ENCODE data around the gene SCP2.
A peak's percentile ranks its signal among the peaks of the same experiment; 100 is the strongest.
"Not testable (repeated sequence)": the region's sequence is repeated elsewhere in the genome, so short reads cannot be mapped to it uniquely, and the experiment has no call there.

SCP2 gene

DNA sequence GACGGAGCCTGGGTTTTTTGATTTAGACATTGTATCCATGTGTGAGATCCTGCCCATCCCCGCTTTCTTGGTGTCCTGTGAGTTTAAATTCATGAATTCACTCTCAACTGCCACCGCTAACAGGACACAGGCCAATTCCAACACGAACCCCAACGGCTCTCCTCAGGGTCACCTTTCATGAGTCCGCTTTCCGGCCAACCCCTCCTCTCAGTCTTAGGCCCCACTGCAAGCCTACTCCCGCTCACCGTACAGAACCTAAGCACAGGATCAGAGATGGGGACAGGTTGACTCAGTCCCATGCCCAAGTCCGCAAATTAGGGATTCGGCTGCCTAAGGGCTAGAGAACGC is 238 bp upstream of the SCP2 start:
- Histone ChIP-seq H3K4me3 (ENCODE audit: low read depth in 1 of 5, low read length in 5 of 5) (peak overlapping the region; percentile 75 to 91 (median 88)), H3K27me3 (ENCODE audit: control insufficient read depth in 5 of 5, insufficient read depth in 4 of 5, low read length in 5 of 5) (no peaks in the 10 kb centered on the region), H3K27ac (ENCODE audit: low read depth, low read length) (peak overlapping the region; percentile 70), H3K4me1 (ENCODE audit: control insufficient read depth in 5 of 5, insufficient read depth in 5 of 5, low read length in 5 of 5) (peaks cover 4 to 39% (median 30%) of the 10 kb centered on the region in 5 donors), H3K36me3 (ENCODE audit: control insufficient read depth in 5 of 5, insufficient read depth in 5 of 5, low read length in 5 of 5) (no peaks in the 10 kb centered on the region), H3K9me3 (ENCODE audit: control insufficient read depth in 5 of 5, low read length in 5 of 5) (no peaks in the 10 kb centered on the region), H3K9ac (ENCODE audit: low read length in 5 of 5) (peak overlapping the region in 4 of 5 donors; percentile 30 to 86 (median 66))

DNA sequence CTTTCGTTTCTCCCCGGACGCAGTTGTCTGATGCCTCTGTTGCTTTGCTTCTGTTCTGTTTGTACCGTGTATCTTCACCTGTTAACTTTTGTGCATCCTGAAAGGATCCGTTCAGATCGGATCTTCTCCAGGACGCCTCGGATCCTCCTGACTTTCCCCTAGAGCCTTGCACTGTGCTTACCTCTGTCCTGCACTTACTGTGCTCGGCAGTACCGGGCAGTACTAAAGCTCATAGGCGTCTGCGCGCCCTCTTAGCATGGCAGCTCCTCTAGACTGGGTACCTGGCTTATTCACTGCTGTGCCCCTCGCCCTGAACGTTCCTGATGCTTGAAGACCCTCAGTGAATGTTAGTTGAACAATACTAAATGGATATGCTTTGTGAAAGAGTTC is 934 bp downstream of the SCP2 start:
- H3K27me3 ChIP-seq (ENCODE audit: control insufficient read depth in 5 of 5, insufficient read depth in 4 of 5, low read length in 5 of 5): no peaks in the 10 kb centered on the region
- H3K4me1 ChIP-seq (ENCODE audit: control insufficient read depth in 5 of 5, insufficient read depth in 5 of 5, low read length in 5 of 5): peaks cover 4 to 37% (median 30%) of the 10 kb centered on the region in 5 donors
- H3K36me3 ChIP-seq (ENCODE audit: control insufficient read depth in 5 of 5, insufficient read depth in 5 of 5, low read length in 5 of 5): no peaks in the 10 kb centered on the region
- H3K9ac ChIP-seq (ENCODE audit: low read length in 5 of 5): peak overlapping the region; percentile 83 to 98 (median 90)
- H3K4me3 ChIP-seq (ENCODE audit: low read depth in 1 of 5, low read length in 5 of 5): peak overlapping the region; percentile 75 to 91 (median 88)
- no peaks in the 10 kb centered on the region for H3K9me3 ChIP-seq (ENCODE audit: control insufficient read depth in 5 of 5, low read length in 5 of 5)
- peak overlapping the region; percentile 70 for H3K27ac ChIP-seq (ENCODE audit: low read depth, low read length)

DNA sequence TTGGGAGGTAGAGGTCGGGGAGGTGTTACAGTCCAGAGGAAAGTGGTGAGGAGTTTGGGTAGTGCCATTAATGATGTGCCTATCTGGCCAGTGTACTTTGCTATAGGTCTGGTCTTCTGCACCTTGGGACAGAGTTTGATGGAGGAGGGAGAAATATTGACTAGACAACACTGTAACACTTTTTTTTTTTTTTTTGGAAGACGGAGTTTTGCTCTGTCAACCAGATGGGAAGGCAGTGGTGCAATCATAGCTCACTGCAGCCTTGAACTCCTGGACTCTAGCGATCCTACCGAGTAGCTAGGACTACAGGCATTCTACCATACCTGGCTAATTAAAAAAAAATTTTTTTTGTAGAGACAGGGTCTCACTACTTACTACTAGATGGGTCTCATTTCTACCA is 1.9 kb downstream of the SCP2 start:
- Histone ChIP-seq H3K36me3 (ENCODE audit: control insufficient read depth in 5 of 5, insufficient read depth in 5 of 5, low read length in 5 of 5) (no peaks in the 10 kb centered on the region), H3K9ac (ENCODE audit: low read length in 5 of 5) (no peak overlapping the region), H3K9me3 (ENCODE audit: control insufficient read depth in 5 of 5, low read length in 5 of 5) (no peaks in the 10 kb centered on the region), H3K4me1 (ENCODE audit: control insufficient read depth in 5 of 5, insufficient read depth in 5 of 5, low read length in 5 of 5) (peaks cover 4 to 37% (median 30%) of the 10 kb centered on the region in 5 donors), H3K27ac (ENCODE audit: low read depth, low read length) (no peak overlapping the region), H3K27me3 (ENCODE audit: control insufficient read depth in 5 of 5, insufficient read depth in 4 of 5, low read length in 5 of 5) (no peaks in the 10 kb centered on the region), H3K4me3 (ENCODE audit: low read depth in 1 of 5, low read length in 5 of 5) (no peak overlapping the region)

DNA sequence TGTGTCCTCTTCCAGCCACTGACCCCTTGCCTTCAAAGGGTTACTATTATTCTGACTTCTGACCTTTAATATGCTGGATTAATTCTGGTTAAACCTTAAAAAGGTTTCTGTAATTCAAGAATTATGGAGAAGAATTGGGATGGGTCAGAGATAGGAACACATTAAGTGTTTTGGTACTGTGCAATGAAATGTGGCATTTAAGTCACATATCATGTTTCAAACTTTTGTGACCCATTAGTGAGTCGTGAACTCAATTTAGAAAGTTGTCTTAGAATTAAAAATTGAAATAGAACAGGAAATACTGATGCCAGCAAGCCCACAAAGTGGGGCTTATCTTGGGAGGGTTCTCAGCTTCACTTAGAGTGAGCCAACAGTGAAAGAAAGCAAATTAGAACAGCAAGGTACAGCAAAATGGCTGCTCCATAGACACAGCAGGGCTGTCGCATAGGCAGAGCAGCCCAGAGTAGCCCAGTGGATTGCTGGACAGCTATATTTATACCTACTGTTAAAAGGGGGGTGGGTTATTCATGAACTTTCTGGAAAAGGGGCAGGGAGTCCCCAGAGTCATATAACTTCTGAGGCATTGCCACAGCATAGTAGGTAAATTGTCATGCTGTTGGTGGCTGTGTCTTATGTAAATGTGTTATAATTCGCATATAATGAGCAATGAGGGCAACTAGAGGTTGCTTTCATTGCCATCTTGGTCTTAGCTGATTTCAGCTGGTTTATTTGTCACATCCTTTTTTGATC is 10.5 kb downstream of the SCP2 start:
- Histone ChIP-seq H3K27me3 (ENCODE audit: control insufficient read depth in 5 of 5, insufficient read depth in 4 of 5, low read length in 5 of 5) (no peaks in the 10 kb centered on the region), H3K36me3 (ENCODE audit: control insufficient read depth in 5 of 5, insufficient read depth in 5 of 5, low read length in 5 of 5) (peaks cover 0 to 6% (median 0%) of the 10 kb centered on the region in 5 donors), H3K4me1 (ENCODE audit: control insufficient read depth in 5 of 5, insufficient read depth in 5 of 5, low read length in 5 of 5) (peaks cover 0 to 4% (median 0%) of the 10 kb centered on the region in 5 donors), H3K27ac (ENCODE audit: low read depth, low read length) (no peak overlapping the region), H3K9ac (ENCODE audit: low read length in 5 of 5) (no peak overlapping the region), H3K4me3 (ENCODE audit: low read depth in 1 of 5, low read length in 5 of 5) (no peak overlapping the region), H3K9me3 (ENCODE audit: control insufficient read depth in 5 of 5, low read length in 5 of 5) (no peaks in the 10 kb centered on the region)

DNA sequence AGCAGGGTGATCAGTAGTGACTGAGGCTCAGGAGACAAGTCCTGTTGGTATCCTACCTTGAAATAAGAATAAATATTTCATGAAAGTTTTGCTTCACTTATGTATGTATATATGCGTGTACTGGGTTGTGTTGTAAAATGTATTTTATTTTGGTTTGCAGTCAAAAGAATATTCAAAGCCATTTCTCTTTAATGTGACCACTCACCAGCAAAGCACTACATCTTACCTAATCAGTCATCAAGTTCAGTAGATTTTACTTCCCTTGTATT is 11.0 kb downstream of the SCP2 start:
- H3K9me3 ChIP-seq (ENCODE audit: control insufficient read depth in 5 of 5, low read length in 5 of 5): no peaks in the 10 kb centered on the region
- peaks cover 0 to 4% (median 0%) of the 10 kb centered on the region in 5 donors for H3K4me1 ChIP-seq (ENCODE audit: control insufficient read depth in 5 of 5, insufficient read depth in 5 of 5, low read length in 5 of 5)
- H3K4me3 ChIP-seq (ENCODE audit: low read depth in 1 of 5, low read length in 5 of 5): no peak overlapping the region
- no peak overlapping the region for H3K27ac ChIP-seq (ENCODE audit: low read depth, low read length)
- H3K27me3 ChIP-seq (ENCODE audit: control insufficient read depth in 5 of 5, insufficient read depth in 4 of 5, low read length in 5 of 5): no peaks in the 10 kb centered on the region
- no peak overlapping the region for H3K9ac ChIP-seq (ENCODE audit: low read length in 5 of 5)
- H3K36me3 ChIP-seq (ENCODE audit: control insufficient read depth in 5 of 5, insufficient read depth in 5 of 5, low read length in 5 of 5): peaks cover 0 to 6% (median 3%) of the 10 kb centered on the region in 5 donors

DNA sequence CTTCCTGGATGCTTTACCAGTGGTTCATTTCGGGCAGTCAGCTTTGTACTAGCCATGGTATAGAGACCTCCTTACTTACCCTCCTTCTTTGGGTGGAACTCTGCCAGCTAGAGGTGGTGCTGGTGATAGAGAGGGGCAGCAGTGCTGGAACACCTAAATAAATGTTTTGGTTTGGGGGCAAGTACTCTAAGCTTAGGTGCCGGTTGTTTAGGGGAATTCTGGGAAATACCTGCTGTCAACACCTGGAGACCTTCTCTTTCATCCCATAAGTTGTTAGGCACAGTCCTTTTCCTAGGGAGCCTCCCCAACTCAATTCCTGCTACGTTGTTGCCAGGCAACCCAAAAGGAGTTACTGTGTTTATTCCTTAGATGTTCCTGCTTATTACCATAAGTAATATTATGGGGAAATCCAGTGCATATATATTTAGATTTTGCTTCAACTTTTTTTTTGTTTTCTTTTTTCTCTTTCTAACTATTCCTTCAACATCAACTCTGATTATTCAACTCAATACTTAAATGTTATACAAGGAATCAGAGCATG is 16.9 kb downstream of the SCP2 start:
- peaks cover 0 to 4% (median 2%) of the 10 kb centered on the region in 5 donors for H3K4me1 ChIP-seq (ENCODE audit: control insufficient read depth in 5 of 5, insufficient read depth in 5 of 5, low read length in 5 of 5)
- H3K27ac ChIP-seq (ENCODE audit: low read depth, low read length): no peak overlapping the region
- no peak overlapping the region for H3K4me3 ChIP-seq (ENCODE audit: low read depth in 1 of 5, low read length in 5 of 5)
- no peak overlapping the region for H3K9ac ChIP-seq (ENCODE audit: low read length in 5 of 5)
- no peaks in the 10 kb centered on the region for H3K9me3 ChIP-seq (ENCODE audit: control insufficient read depth in 5 of 5, low read length in 5 of 5)
- H3K27me3 ChIP-seq (ENCODE audit: control insufficient read depth in 5 of 5, insufficient read depth in 4 of 5, low read length in 5 of 5): no peaks in the 10 kb centered on the region
- H3K36me3 ChIP-seq (ENCODE audit: control insufficient read depth in 5 of 5, insufficient read depth in 5 of 5, low read length in 5 of 5): peaks cover 3 to 11% (median 7%) of the 10 kb centered on the region in 5 donors

DNA sequence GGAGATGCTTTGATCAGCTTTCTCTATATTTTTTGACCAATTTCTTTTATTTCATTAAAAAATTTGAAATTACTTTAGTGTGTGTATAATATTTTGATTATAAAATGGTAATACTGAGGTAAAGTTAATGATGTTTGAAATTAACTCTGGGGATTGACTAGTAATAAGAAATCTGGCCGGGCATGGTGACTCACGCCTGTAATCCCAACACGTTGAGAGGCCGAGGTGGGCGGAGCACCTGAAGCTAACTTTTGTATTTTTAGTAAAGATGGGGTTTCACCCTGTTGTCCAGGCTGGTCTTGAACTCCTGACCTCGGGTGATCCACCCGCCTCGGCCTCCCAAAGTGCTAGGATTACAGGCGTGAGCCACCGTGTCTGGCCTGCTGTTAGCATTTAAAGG is 17.5 kb downstream of the SCP2 start:
- Histone ChIP-seq H3K27me3 (ENCODE audit: control insufficient read depth in 5 of 5, insufficient read depth in 4 of 5, low read length in 5 of 5) (no peaks in the 10 kb centered on the region), H3K9me3 (ENCODE audit: control insufficient read depth in 5 of 5, low read length in 5 of 5) (no peaks in the 10 kb centered on the region), H3K4me1 (ENCODE audit: control insufficient read depth in 5 of 5, insufficient read depth in 5 of 5, low read length in 5 of 5) (peaks cover 0 to 4% (median 2%) of the 10 kb centered on the region in 5 donors), H3K36me3 (ENCODE audit: control insufficient read depth in 5 of 5, insufficient read depth in 5 of 5, low read length in 5 of 5) (peaks cover 3 to 12% (median 7%) of the 10 kb centered on the region in 5 donors), H3K27ac (ENCODE audit: low read depth, low read length) (no peak overlapping the region), H3K4me3 (ENCODE audit: low read depth in 1 of 5, low read length in 5 of 5) (no peak overlapping the region), H3K9ac (ENCODE audit: low read length in 5 of 5) (no peak overlapping the region)

DNA sequence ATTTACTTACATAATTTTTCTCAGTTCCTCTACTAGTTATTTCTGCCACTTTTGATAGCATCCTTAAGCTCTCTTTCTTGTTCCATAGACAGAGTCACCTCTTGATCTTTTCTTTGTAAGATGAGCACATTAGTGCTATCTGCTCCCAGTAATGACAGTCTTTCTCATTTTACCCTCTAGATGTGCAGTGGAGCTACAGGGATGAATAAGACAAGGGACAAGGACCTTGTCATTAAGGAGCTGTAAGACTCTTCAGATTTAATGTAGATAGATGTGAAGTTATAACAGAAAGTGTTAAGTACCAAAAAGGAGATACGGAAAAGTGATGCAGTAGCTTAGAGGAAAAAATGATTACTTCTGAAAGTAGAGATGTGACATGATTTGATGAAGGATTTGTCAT is 20.4 kb downstream of the SCP2 start:
- Histone ChIP-seq H3K9ac (ENCODE audit: low read length in 5 of 5) (no peak overlapping the region), H3K9me3 (ENCODE audit: control insufficient read depth in 5 of 5, low read length in 5 of 5) (no peaks in the 10 kb centered on the region), H3K27me3 (ENCODE audit: control insufficient read depth in 5 of 5, insufficient read depth in 4 of 5, low read length in 5 of 5) (no peaks in the 10 kb centered on the region), H3K4me3 (ENCODE audit: low read depth in 1 of 5, low read length in 5 of 5) (no peak overlapping the region), H3K4me1 (ENCODE audit: control insufficient read depth in 5 of 5, insufficient read depth in 5 of 5, low read length in 5 of 5) (peaks cover 0 to 4% (median 0%) of the 10 kb centered on the region in 5 donors), H3K27ac (ENCODE audit: low read depth, low read length) (peak overlapping the region; percentile 38), H3K36me3 (ENCODE audit: control insufficient read depth in 5 of 5, insufficient read depth in 5 of 5, low read length in 5 of 5) (peaks cover 3 to 24% (median 9%) of the 10 kb centered on the region in 5 donors)

DNA sequence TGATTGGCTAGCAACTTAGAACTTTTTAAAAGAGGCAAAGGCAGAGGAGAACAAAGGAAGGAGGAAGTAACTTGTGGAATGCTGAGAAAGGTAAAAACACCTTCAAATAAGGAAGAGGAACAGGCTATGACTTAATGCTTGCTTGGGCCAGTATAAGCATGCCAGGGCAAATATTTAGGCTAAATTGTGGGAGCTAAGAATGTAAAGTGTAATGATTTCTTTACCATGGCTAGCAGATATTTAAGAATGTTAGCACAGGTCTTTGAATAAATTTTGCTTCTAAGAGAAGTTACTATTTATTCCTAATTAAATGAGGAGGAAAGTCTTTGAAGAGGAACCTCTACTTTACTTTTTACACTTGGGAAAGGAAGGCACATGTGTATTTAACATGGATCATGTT is 22.5 kb downstream of the SCP2 start:
- not testable (repeated sequence) for H3K9ac ChIP-seq (ENCODE audit: low read length in 5 of 5); H3K27me3 ChIP-seq (ENCODE audit: control insufficient read depth in 5 of 5, insufficient read depth in 4 of 5, low read length in 5 of 5); H3K9me3 ChIP-seq (ENCODE audit: control insufficient read depth in 5 of 5, low read length in 5 of 5); H3K4me1 ChIP-seq (ENCODE audit: control insufficient read depth in 5 of 5, insufficient read depth in 5 of 5, low read length in 5 of 5); H3K4me3 ChIP-seq (ENCODE audit: low read depth in 1 of 5, low read length in 5 of 5); H3K27ac ChIP-seq (ENCODE audit: low read depth, low read length)
- H3K36me3 ChIP-seq (ENCODE audit: control insufficient read depth in 5 of 5, insufficient read depth in 5 of 5, low read length in 5 of 5): peaks cover 3 to 17% (median 6%) of the 10 kb centered on the region in 5 donors

DNA sequence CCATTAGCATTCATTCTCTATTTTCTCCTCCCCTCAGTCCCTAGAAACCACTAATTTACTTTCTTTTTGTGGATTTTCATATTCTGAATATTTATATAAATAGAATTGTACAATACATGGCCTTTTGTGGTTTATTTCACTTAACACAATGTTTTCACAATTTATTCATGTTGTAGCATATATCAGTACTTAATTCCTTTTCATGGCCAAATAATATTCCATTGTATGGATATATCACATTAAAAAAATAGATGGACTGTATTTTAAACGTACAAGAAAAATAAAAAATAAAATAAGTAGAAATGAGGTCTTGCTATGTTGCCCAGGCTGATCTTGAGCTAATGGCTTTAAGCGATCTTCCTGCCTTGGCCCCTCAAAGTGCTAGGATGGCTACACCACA is 25.0 kb downstream of the SCP2 start:
- Histone ChIP-seq H3K27ac (ENCODE audit: low read depth, low read length) (no peak overlapping the region), H3K27me3 (ENCODE audit: control insufficient read depth in 5 of 5, insufficient read depth in 4 of 5, low read length in 5 of 5) (no peaks in the 10 kb centered on the region), H3K36me3 (ENCODE audit: control insufficient read depth in 5 of 5, insufficient read depth in 5 of 5, low read length in 5 of 5) (peaks cover 3 to 17% (median 6%) of the 10 kb centered on the region in 5 donors), H3K9ac (ENCODE audit: low read length in 5 of 5) (no peak overlapping the region), H3K4me3 (ENCODE audit: low read depth in 1 of 5, low read length in 5 of 5) (no peak overlapping the region), H3K9me3 (ENCODE audit: control insufficient read depth in 5 of 5, low read length in 5 of 5) (no peaks in the 10 kb centered on the region), H3K4me1 (ENCODE audit: control insufficient read depth in 5 of 5, insufficient read depth in 5 of 5, low read length in 5 of 5) (peaks cover 0 to 6% (median 4%) of the 10 kb centered on the region in 5 donors)
